Esophagus (tissue), 2 donors: ENCODE results near the gene POU5F2. TPM values are rescaled to one million over a fixed set of nuclear protein-coding genes. Genes with fewer than 3 reads are reported as not detected.

Experiments used
- H3K27ac ChIP-seq, 2 donors: one replicate each; pipeline ENCODE4 v1.5.1; 2013; ENCODE audit warnings: low read depth in 2 of 2, mild to moderate bottlenecking in 2 of 2, inconsistent platforms in 1 of 2, low read length in 1 of 2, moderate library complexity in 1 of 2
- H3K27me3 ChIP-seq, 2 donors: one replicate each; pipeline ENCODE4 v1.6.1; 2013; ENCODE audit warnings: low read length in 2 of 2, control low read depth in 1 of 2, mild to moderate bottlenecking in 1 of 2; ENCODE audit not compliant: insufficient read depth in 2 of 2, control insufficient read depth in 1 of 2
- H3K36me3 ChIP-seq, 2 donors: one replicate each; pipeline ENCODE4 v1.6.1; 2013; ENCODE audit warnings: low read length in 1 of 2; ENCODE audit not compliant: control insufficient read depth in 2 of 2, insufficient read depth in 2 of 2
- H3K4me1 ChIP-seq, 2 donors: one replicate each; pipeline ENCODE4 v1.6.1; 2013; ENCODE audit warnings: low read length in 1 of 2; ENCODE audit not compliant: control insufficient read depth in 2 of 2, insufficient read depth in 2 of 2
- H3K4me3 ChIP-seq, 2 donors: one replicate each; pipeline ENCODE4 v1.5.1; 2013; ENCODE audit warnings: low read length in 2 of 2, mild to moderate bottlenecking in 2 of 2, low read depth in 1 of 2, moderate library complexity in 1 of 2
- H3K9me3 ChIP-seq, 2 donors: one replicate each; pipeline ENCODE4 v1.6.1; 2013; ENCODE audit warnings: mild to moderate bottlenecking in 2 of 2, low read depth in 1 of 2, low read length in 1 of 2, moderate library complexity in 1 of 2; ENCODE audit not compliant: control insufficient read depth in 2 of 2, insufficient read depth in 1 of 2
- WGBS, 2 donors: extraction: QIAGEN DNeasy Blood & Tissue Kit; methylation state at CpG; one replicate each; pipeline ENCODE4 v1.1.7; 2013; 5-methylcytosine and 5-hydroxymethylcytosine counted together
- polyA plus RNA-seq, 2 donors: library from polyadenylated mRNA; stranded (reverse); fragments of 200-250 nt; gene quantifications; one replicate each; pipeline ENCODE4 v1.2.3, GENCODE V29; 2013
- donor health status: healthy with polysubstance abuse.
- donor health status: Bipolar disorder and iron deficiency.

The POU5F2 gene
- polyA plus RNA-seq, result under 1 TPM; 0.01 to 0.31 TPM

GRCh38 chr5:93741136-93741811 is at the start of gene POU5F2:
Gene POU5F2 (minus strand): TSS chr5:93741600. CDS start chr5:93741563, 37 bp downstream.
- H3K27me3 ChIP-seq, result no peaks in the 10 kb centered on the region
- H3K4me3 ChIP-seq, result no peak within 1 kb of the TSS
- no peaks in the 10 kb centered on the region for H3K4me1 ChIP-seq
- H3K36me3 ChIP-seq, result peaks cover 4 to 8% of the 10 kb centered on the region in 2 donors
- H3K9me3 ChIP-seq, result no peaks in the 10 kb centered on the region
- no peak within 1 kb of the TSS for H3K27ac ChIP-seq
- WGBS, 2 donors, result 93 to 96% methylated on average over 29 of the region's 29 CpGs

- WGBS, 2 donors, result 52 to 77% methylated on average over 3 of the region's 3 CpGs
- peaks cover 0 to 9% of the 10 kb centered on the region in 2 donors for H3K4me1 ChIP-seq
These were observed 49.0 kb upstream of the POU5F2 start for GRCh38 chr5:93790401-93790800.

GRCh38 chr5:93789173-93790067 is 48.0 kb upstream of the POU5F2 start:
- Histone ChIP-seq H3K27ac (peak overlapping the region; percentile 27 to 41), H3K4me1 (peaks cover 0 to under 1% of the 10 kb centered on the region in 2 donors), H3K27me3 (no peaks in the 10 kb centered on the region), H3K9me3 (no peaks in the 10 kb centered on the region), H3K36me3 (no peaks in the 10 kb centered on the region), H3K4me3 (no peak overlapping the region)
- 54 to 55% methylated on average over 5 of the region's 5 CpGs for WGBS, 2 donors

More at GRCh38 chr5:93790401-93790800, 49.0 kb upstream of the POU5F2 start:
- Histone ChIP-seq H3K27ac (peak overlapping the region; percentile 59 to 60), H3K36me3 (no peaks in the 10 kb centered on the region), H3K4me3 (no peak overlapping the region), H3K9me3 (no peaks in the 10 kb centered on the region), H3K27me3 (no peaks in the 10 kb centered on the region)

- no peaks in the 10 kb centered on the region for H3K9me3 ChIP-seq
- H3K4me1 ChIP-seq, result no peaks in the 10 kb centered on the region
- no peaks in the 10 kb centered on the region for H3K36me3 ChIP-seq
- H3K27me3 ChIP-seq, result no peaks in the 10 kb centered on the region
- H3K4me3 ChIP-seq, result no peak overlapping the region
- no peak overlapping the region for H3K27ac ChIP-seq
- 37 to 47% methylated on average over 1 of the region's 1 CpG for WGBS, 2 donors
These were observed 46.2 kb upstream of the POU5F2 start for GRCh38 chr5:93787598-93787997.

GRCh38 chr5:93785475-93785874 is 44.1 kb upstream of the POU5F2 start:
- H3K27me3 ChIP-seq, result no peaks in the 10 kb centered on the region
- 98 to 99% methylated on average over 2 of the region's 2 CpGs for WGBS, 2 donors

GRCh38 chr5:93782978-93783377 is 41.6 kb upstream of the POU5F2 start:
- 86 to 87% methylated on average over 1 of the region's 1 CpG for WGBS, 2 donors
- Histone ChIP-seq H3K4me1 (no peaks in the 10 kb centered on the region), H3K9me3 (no peaks in the 10 kb centered on the region), H3K4me3 (no peak overlapping the region), H3K27me3 (no peaks in the 10 kb centered on the region), H3K27ac (no peak overlapping the region), H3K36me3 (no peaks in the 10 kb centered on the region)

More at GRCh38 chr5:93785475-93785874, 44.1 kb upstream of the POU5F2 start:
- Histone ChIP-seq H3K27ac (no peak overlapping the region), H3K4me1 (no peaks in the 10 kb centered on the region), H3K36me3 (no peaks in the 10 kb centered on the region), H3K4me3 (no peak overlapping the region), H3K9me3 (no peaks in the 10 kb centered on the region)

- Histone ChIP-seq H3K4me1 (no peaks in the 10 kb centered on the region), H3K36me3 (no peaks in the 10 kb centered on the region), H3K27me3 (no peaks in the 10 kb centered on the region), H3K4me3 (no peak overlapping the region), H3K27ac (no peak overlapping the region), H3K9me3 (peaks cover 0 to 1% of the 10 kb centered on the region in 2 donors)
- 81 to 85% methylated on average over 3 of the region's 3 CpGs for WGBS, 2 donors
These were observed 36.2 kb upstream of the POU5F2 start for GRCh38 chr5:93777620-93778019.

- peaks cover 0 to 8% of the 10 kb centered on the region in 2 donors for H3K4me1 ChIP-seq
- H3K27me3 ChIP-seq, result no peaks in the 10 kb centered on the region
- H3K9me3 ChIP-seq, result no peaks in the 10 kb centered on the region
- no peaks in the 10 kb centered on the region for H3K36me3 ChIP-seq
- peak overlapping the region; percentile 45 to 61 for H3K27ac ChIP-seq
- peak overlapping the region in 1 of 2 donors; percentile 30 for H3K4me3 ChIP-seq
- WGBS, 2 donors, result 78 to 80% methylated on average over 5 of the region's 5 CpGs
These were observed 15.0 kb upstream of the POU5F2 start for GRCh38 chr5:93756372-93756771.

GRCh38 chr5:93755716-93756115 is 14.3 kb upstream of the POU5F2 start:
- Histone ChIP-seq H3K36me3 (no peaks in the 10 kb centered on the region), H3K27ac (peak overlapping the region; percentile 81 to 84), H3K27me3 (no peaks in the 10 kb centered on the region), H3K9me3 (no peaks in the 10 kb centered on the region), H3K4me1 (peaks cover 0 to 8% of the 10 kb centered on the region in 2 donors), H3K4me3 (peak overlapping the region; percentile 11 to 30)
- WGBS, 2 donors, result 55 to 69% methylated on average over 10 of the region's 10 CpGs
